H9 (cell line): ENCODE measurements around the gene NLRC3. TPM values are rescaled to one million over a fixed set of nuclear protein-coding genes. Genes with fewer than 3 reads are reported as not detected.

ENCODE experiments used
- DNase-seq: peaks from one replicate; pipeline ENCODE4 v3.0.0-alpha.2; 2017
- H2AFZ ChIP-seq: one replicate; pipeline ENCODE4 v1.6.1; 2013; ENCODE audit warnings: mild to moderate bottlenecking, low read length, control low read depth, moderate library complexity
- H2AK5ac ChIP-seq: 2 replicates; pipeline ENCODE4 v1.6.1; 2013; ENCODE audit warnings: low read length, control low read depth, mixed read lengths; ENCODE audit not compliant: insufficient read length
- H2BK120ac ChIP-seq: one replicate; pipeline ENCODE4 v1.6.1; 2013; ENCODE audit warnings: low read depth, mild to moderate bottlenecking, low read length, control low read depth, inconsistent platforms; ENCODE audit not compliant: poor library complexity, severe bottlenecking
- H2BK12ac ChIP-seq: 2 replicates; pipeline ENCODE4 v1.6.1; 2013; ENCODE audit warnings: low read length, control low read depth, mixed read lengths, low read depth; ENCODE audit not compliant: insufficient read length
- H2BK15ac ChIP-seq: 2 replicates; pipeline ENCODE4 v1.6.1; 2013; ENCODE audit warnings: low read depth, low read length, control low read depth
- H2BK20ac ChIP-seq: one replicate; pipeline ENCODE4 v1.6.1; 2013; ENCODE audit warnings: low read depth, mild to moderate bottlenecking, low read length, control low read depth, inconsistent platforms; ENCODE audit not compliant: poor library complexity, severe bottlenecking
- H2BK5ac ChIP-seq: 2 replicates; pipeline ENCODE4 v1.6.1; 2013; ENCODE audit warnings: low read length, control low read depth, mixed read lengths; ENCODE audit not compliant: insufficient read length
- H3K14ac ChIP-seq: 2 replicates; pipeline ENCODE4 v1.6.1; 2013; ENCODE audit warnings: low read length, control low read depth; ENCODE audit not compliant: insufficient read depth
- H3K18ac ChIP-seq: 2 replicates; pipeline ENCODE4 v1.6.1; 2013; ENCODE audit warnings: low read depth, mild to moderate bottlenecking, mixed read lengths, low read length, control low read depth; ENCODE audit not compliant: insufficient read length
- H3K23ac ChIP-seq: 2 replicates; pipeline ENCODE4 v1.6.1; 2013; ENCODE audit warnings: low read length, control low read depth, mixed read lengths, low read depth; ENCODE audit not compliant: insufficient read length
- H3K23me2 ChIP-seq: 2 replicates; pipeline ENCODE4 v1.6.1; 2013; ENCODE audit warnings: low read depth, mild to moderate bottlenecking, mixed read lengths, low read length, control low read depth; ENCODE audit not compliant: insufficient read length, poor library complexity, severe bottlenecking
- H3K27ac ChIP-seq: 2 replicates; pipeline ENCODE4 v1.5.1; 2013; ENCODE audit warnings: low read length, control low read depth, mixed read lengths, low read depth; ENCODE audit not compliant: insufficient read length
- H3K27me3 ChIP-seq: 2 replicates; pipeline ENCODE4 v1.6.1; 2013; ENCODE audit warnings: low read length, control low read depth, inconsistent platforms; ENCODE audit not compliant: insufficient read depth
- H3K4ac ChIP-seq: 2 replicates; pipeline ENCODE4 v1.6.1; 2013; ENCODE audit warnings: low read depth, mild to moderate bottlenecking, control low read depth, inconsistent platforms, low read length, moderate library complexity
- H3K4me1 ChIP-seq: 2 replicates; pipeline ENCODE4 v1.6.1; 2013; ENCODE audit warnings: low read length, control low read depth, inconsistent platforms; ENCODE audit not compliant: insufficient read depth
- H3K4me2 ChIP-seq: 2 replicates; pipeline ENCODE4 v1.6.1; 2013; ENCODE audit warnings: low read length, control low read depth, mixed read lengths; ENCODE audit not compliant: insufficient read length, insufficient read depth
- H3K56ac ChIP-seq: 2 replicates; pipeline ENCODE4 v1.6.1; 2013; ENCODE audit warnings: low read depth, mild to moderate bottlenecking, mixed read lengths, low read length, control low read depth; ENCODE audit not compliant: insufficient read length
- H3K79me1 ChIP-seq: 2 replicates; pipeline ENCODE4 v1.6.1; 2013; ENCODE audit warnings: low read depth, mild to moderate bottlenecking, moderate library complexity, low read length, control low read depth, inconsistent platforms; ENCODE audit not compliant: insufficient read depth, poor library complexity, severe bottlenecking
- H3K79me2 ChIP-seq: 2 replicates; pipeline ENCODE4 v1.6.1; 2013; ENCODE audit warnings: low read length, control low read depth, inconsistent platforms; ENCODE audit not compliant: insufficient read depth
- H3K9ac ChIP-seq: 2 replicates; pipeline ENCODE4 v1.6.1; 2013; ENCODE audit warnings: low read length, control low read depth, mixed read lengths; ENCODE audit not compliant: insufficient read length; ENCODE audit errors: extremely low read depth
- H3K9me3 ChIP-seq: one replicate; pipeline ENCODE4 v1.6.1; 2013; ENCODE audit warnings: low read depth, low read length, inconsistent platforms; ENCODE audit not compliant: control insufficient read depth
- H3T11ph ChIP-seq: one replicate; pipeline ENCODE4 v1.6.1; 2013; ENCODE audit warnings: mild to moderate bottlenecking, low read length, control low read depth, inconsistent platforms
- H4K20me1 ChIP-seq: one replicate; pipeline ENCODE4 v1.6.1; 2013; ENCODE audit not compliant: control insufficient read depth, insufficient read length, insufficient read depth
- H4K5ac ChIP-seq: 2 replicates; pipeline ENCODE4 v1.6.1; 2013; ENCODE audit warnings: low read depth, mild to moderate bottlenecking, mixed read lengths, low read length, control low read depth; ENCODE audit not compliant: insufficient read length
- H4K8ac ChIP-seq: replicated peaks from 2 replicates; pipeline ENCODE4 v1.6.1; 2013; ENCODE audit warnings: low read length, control low read depth, mixed read lengths, low read depth; ENCODE audit not compliant: insufficient read length
- H4K91ac ChIP-seq: 2 replicates; pipeline ENCODE4 v1.6.1; 2013; ENCODE audit warnings: low read depth, mild to moderate bottlenecking, moderate library complexity, mixed read lengths, low read length, control low read depth; ENCODE audit not compliant: insufficient read length
- H3K27ac Mint-ChIP-seq, 3 experiments: 2 replicates in 2 of 3; 3 replicates in 1 of 3; pipeline ENCODE4 v1.8.0; 2020 to 2021; ENCODE audit warnings: mixed read lengths in 3 of 3, mild to moderate bottlenecking in 1 of 3, moderate library complexity in 1 of 3
- H3K27me3 Mint-ChIP-seq: 2 replicates; pipeline ENCODE4 v1.8.0; 2021; ENCODE audit warnings: low read depth, mild to moderate bottlenecking, moderate library complexity, mixed read lengths
- H3K36me3 Mint-ChIP-seq, 3 experiments: 2 replicates in 2 of 3; 3 replicates in 1 of 3; pipeline ENCODE4 v1.8.0; 2020 to 2021; ENCODE audit warnings: low read depth in 3 of 3, mixed read lengths in 3 of 3; ENCODE audit not compliant: insufficient read depth in 1 of 3
- H3K4me1 Mint-ChIP-seq, 2 experiments: 2 replicates each; pipeline ENCODE4 v1.8.0; 2020; ENCODE audit warnings: mixed read lengths in 2 of 2
- H3K4me3 Mint-ChIP-seq, 2 experiments: 2 replicates in 1 of 2; 3 replicates in 1 of 2; pipeline ENCODE4 v1.8.0; 2020 to 2021; ENCODE audit warnings: mild to moderate bottlenecking in 2 of 2, mixed read lengths in 2 of 2, moderate library complexity in 1 of 2
- H3K9me3 Mint-ChIP-seq, 2 experiments: 2 replicates in 1 of 2; 3 replicates in 1 of 2; pipeline ENCODE4 v1.8.0; 2020; ENCODE audit warnings: mild to moderate bottlenecking in 2 of 2, mixed read lengths in 2 of 2, moderate library complexity in 1 of 2
- WGBS: extraction: QIAGEN DNeasy Blood & Tissue Kit; methylation state at CpG from one replicate; pipeline ENCODE4 v1.1.7; 2013; ENCODE audit warnings: missing lambda C conversion rate, low lambda C conversion rate, mixed read lengths; ENCODE audit not compliant: insufficient read length; ENCODE audit errors: extremely low coverage; 5-methylcytosine and 5-hydroxymethylcytosine counted together
- total RNA-seq: library from RNA; stranded (reverse); gene quantifications from 2 replicates; pipeline ENCODE4 v1.2.1, GENCODE V29; 2021
- TF ChIP-seq, protein P1 (sequence below): fragments of 200-600 bp; sonication (generic); conservative IDR thresholded peaks from 3 replicates; pipeline ENCODE4 v1.8.0; 2021; ENCODE audit warnings: antibody characterized with exemption, mild to moderate bottlenecking

Gene NLRC3
- total RNA-seq, 1 experiment from 2014 or later, result 0.44 TPM

GRCh38 chr16:3594316-3595109 lies 17.3 kb upstream of the NLRC3 start:
- Histone ChIP-seq H3K27ac (no peak overlapping the region), H2BK5ac (no peak overlapping the region), H3K79me2 (no peaks in the 10 kb centered on the region), H3K18ac (no peak overlapping the region), H2BK20ac (no peak overlapping the region), H3K14ac (no peak overlapping the region), H3K9me3 (peaks cover 4% of the 10 kb centered on the region), H3K23ac (no peak overlapping the region), H3K4me2 (no peak overlapping the region), H2AK5ac (no peak overlapping the region), H4K5ac (no peak overlapping the region), H3K9ac (no peak overlapping the region), H3K4me1 (no peaks in the 10 kb centered on the region), H4K91ac (no peak overlapping the region), H2BK120ac (no peak overlapping the region), H3K27me3 (no peaks in the 10 kb centered on the region), H3K4ac (no peak overlapping the region), H2AFZ (no peak overlapping the region), H3K79me1 (no peaks in the 10 kb centered on the region), H4K20me1 (no peaks in the 10 kb centered on the region), H2BK12ac (no peak overlapping the region), H3K23me2 (no peaks in the 10 kb centered on the region), H3K56ac (no peak overlapping the region), H2BK15ac (no peak overlapping the region), H4K8ac (no peak overlapping the region), H3T11ph (no peak overlapping the region)
- TF ChIP-seq, protein P1, sequence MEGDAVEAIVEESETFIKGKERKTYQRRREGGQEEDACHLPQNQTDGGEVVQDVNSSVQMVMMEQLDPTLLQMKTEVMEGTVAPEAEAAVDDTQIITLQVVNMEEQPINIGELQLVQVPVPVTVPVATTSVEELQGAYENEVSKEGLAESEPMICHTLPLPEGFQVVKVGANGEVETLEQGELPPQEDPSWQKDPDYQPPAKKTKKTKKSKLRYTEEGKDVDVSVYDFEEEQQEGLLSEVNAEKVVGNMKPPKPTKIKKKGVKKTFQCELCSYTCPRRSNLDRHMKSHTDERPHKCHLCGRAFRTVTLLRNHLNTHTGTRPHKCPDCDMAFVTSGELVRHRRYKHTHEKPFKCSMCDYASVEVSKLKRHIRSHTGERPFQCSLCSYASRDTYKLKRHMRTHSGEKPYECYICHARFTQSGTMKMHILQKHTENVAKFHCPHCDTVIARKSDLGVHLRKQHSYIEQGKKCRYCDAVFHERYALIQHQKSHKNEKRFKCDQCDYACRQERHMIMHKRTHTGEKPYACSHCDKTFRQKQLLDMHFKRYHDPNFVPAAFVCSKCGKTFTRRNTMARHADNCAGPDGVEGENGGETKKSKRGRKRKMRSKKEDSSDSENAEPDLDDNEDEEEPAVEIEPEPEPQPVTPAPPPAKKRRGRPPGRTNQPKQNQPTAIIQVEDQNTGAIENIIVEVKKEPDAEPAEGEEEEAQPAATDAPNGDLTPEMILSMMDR, result no peak
- Mint-ChIP-seq H3K27ac (no peak overlapping the region), H3K4me3 (peak overlapping the region in 1 of 2 experiments; percentile 38; a peak in 2 of 5 replicates), H3K36me3 (peaks cover 25 to 50% (median 48%) of the 10 kb centered on the region in 3 experiments; a peak in 6 of 7 replicates), H3K4me1 (no peaks in the 10 kb centered on the region; a peak in 1 of 4 replicates), H3K9me3 (peaks cover 6 to 8% of the 10 kb centered on the region in 2 experiments), H3K27me3 (no peaks in the 10 kb centered on the region)
- no CpG with 5 or more reads among the region's 22 CpGs for WGBS
- no peak for DNase-seq
